ENCODE measurements around the gene DDX1. TPM values are rescaled to one million over a fixed set of nuclear protein-coding genes. Genes with fewer than 3 reads are reported as not detected.

The DDX1 gene
- total RNA-seq, 1 experiment from 2014 or later, result 37.5 TPM

DNA sequence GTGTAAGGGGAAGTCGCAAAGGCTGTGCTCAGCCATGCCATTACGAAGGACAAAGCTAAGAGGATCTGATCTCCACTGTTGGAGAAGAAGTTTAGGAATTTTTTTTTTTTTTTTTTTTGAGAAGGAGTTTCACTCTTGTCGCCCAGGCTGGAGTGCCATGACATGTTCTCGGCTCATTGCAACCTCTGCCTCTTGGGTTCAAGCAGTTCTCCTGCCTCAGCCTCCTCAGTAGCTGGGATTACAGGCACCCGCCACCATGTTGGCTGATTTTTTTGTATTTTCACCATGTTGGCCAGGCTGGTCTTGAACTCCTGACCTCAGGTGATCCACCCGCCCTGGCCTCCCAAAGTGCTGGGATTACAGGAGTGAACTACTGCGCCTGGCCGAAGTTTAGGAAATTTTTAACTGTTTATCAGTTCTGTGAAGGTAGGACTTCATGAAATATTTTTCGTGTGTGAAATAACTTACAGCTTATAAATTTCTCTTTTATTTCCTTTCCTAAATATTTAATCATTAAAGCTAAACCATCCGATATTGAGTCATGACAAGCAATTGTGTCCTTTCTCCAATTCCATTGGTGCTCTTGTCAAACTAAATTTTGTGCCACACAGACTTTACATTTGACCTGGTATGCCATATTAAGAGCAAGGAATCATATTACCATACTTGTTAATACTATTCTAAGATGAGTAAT, 22.2 kb downstream of the DDX1 start:
- Histone ChIP-seq H3K79me2 (ENCODE audit: low read length) (no peaks in the 10 kb centered on the region), H3K9ac (ENCODE audit: low read length) (no peak overlapping the region), H2AFZ (ENCODE audit: low read length) (no peak overlapping the region), H3K9me2 (replicated peaks; ENCODE audit: insufficient read depth, low read length) (no peaks in the 10 kb centered on the region), H3K4me3 (ENCODE audit: low read length) (no peak overlapping the region), H4K20me1 (ENCODE audit: insufficient read depth, low read depth, low read length) (no peaks in the 10 kb centered on the region), H3K4me1 (ENCODE audit: low read length) (no peaks in the 10 kb centered on the region), H3K27me3 (ENCODE audit: low read length) (no peaks in the 10 kb centered on the region), H3K4me2 (ENCODE audit: low read depth, low read length, poor library complexity, severe bottlenecking) (no peak overlapping the region), H3K9me3 (ENCODE audit: low read length) (no peaks in the 10 kb centered on the region), H3K27ac (ENCODE audit: low read length) (no peak overlapping the region), H3K36me3 (ENCODE audit: insufficient read depth, low read length) (peaks cover 10% of the 10 kb centered on the region; the same call in 1 of the 2 replicates)
- no peak for DNase-seq

DNA sequence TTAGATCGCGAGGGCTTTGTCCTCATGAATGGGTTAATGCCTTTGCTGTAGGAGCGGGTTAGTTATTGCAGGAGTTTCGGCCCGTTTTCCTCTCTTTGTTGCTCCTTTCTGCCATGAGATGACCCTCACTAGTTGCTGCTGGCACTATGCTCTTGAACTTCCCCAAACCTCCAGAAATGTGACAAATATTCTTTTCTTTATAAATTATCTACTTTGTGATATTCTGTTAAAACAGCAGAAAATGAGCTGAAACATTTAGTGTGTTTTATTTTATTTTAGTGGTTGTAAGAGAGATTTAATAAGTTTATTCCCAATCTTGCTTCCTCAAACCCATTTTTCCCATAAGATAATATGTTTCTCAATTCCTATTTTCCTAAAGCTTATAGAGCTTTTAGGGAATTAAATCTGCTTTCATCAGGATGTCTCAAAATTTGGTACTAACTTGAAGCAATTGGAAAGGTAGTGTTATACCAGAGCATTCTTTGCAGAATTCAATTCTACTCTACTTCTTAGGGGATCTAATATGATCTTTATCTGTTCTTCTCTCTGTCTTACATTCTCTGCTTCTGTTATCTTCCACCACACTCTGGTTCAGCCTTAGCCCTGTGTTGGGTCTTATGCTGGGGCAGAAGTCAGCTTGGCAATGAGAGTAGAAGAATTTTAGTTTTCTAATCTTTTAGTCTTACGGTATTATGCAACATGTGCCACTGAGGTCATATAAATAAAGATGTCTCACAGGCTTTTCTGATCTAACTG, 23.1 kb downstream of the DDX1 start:
- Histone ChIP-seq H3K9me3 (ENCODE audit: low read length) (no peaks in the 10 kb centered on the region), H3K79me2 (ENCODE audit: low read length) (no peaks in the 10 kb centered on the region), H3K9ac (ENCODE audit: low read length) (no peak overlapping the region), H3K9me2 (replicated peaks; ENCODE audit: insufficient read depth, low read length) (no peaks in the 10 kb centered on the region), H3K4me3 (ENCODE audit: low read length) (no peak overlapping the region), H4K20me1 (ENCODE audit: insufficient read depth, low read depth, low read length) (no peaks in the 10 kb centered on the region), H3K4me2 (ENCODE audit: low read depth, low read length, poor library complexity, severe bottlenecking) (no peak overlapping the region), H3K36me3 (ENCODE audit: insufficient read depth, low read length) (peaks cover 11% of the 10 kb centered on the region; the same call in 1 of the 2 replicates), H3K4me1 (ENCODE audit: low read length) (no peaks in the 10 kb centered on the region), H2AFZ (ENCODE audit: low read length) (no peak overlapping the region), H3K27ac (ENCODE audit: low read length) (no peak overlapping the region), H3K27me3 (ENCODE audit: low read length) (no peaks in the 10 kb centered on the region)
- no peak for DNase-seq

DNA sequence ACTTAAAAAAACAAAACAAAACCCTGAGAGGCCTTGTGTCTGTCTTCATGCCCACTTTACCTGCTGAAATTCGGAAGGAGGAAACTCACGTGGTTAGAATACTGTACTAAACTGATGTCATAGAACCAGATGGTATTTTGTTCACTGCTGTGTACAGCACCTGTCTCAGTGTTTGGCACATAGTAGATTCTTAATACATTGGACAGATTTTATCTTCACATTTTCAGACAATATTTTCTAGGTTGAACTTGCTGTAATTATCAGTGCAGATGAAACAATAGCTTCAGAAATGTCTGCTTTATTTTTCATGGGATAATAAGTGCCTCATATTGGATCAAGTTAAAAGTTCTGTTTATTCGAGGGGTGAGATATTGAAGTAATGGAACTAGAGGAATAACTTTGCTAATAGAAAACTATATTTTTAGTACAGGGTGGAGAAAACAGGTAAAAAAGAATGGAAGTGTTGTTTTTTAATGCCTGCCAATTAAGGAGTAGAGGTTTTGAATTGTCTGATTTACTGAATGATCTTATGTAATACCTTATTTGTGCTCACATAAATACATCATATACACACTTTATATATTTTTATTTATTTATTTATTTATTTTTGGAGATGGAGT, 23.7 kb downstream of the DDX1 start:
- peaks cover 9% of the 10 kb centered on the region; the same call in 1 of the 2 replicates for H3K36me3 ChIP-seq (ENCODE audit: insufficient read depth, low read length)
- no peaks in the 10 kb centered on the region for H3K27me3 ChIP-seq (ENCODE audit: low read length)
- H3K4me2 ChIP-seq (ENCODE audit: low read depth, low read length, poor library complexity, severe bottlenecking), result no peak overlapping the region
- H3K9me3 ChIP-seq (ENCODE audit: low read length), result no peaks in the 10 kb centered on the region
- H3K9ac ChIP-seq (ENCODE audit: low read length), result no peak overlapping the region
- no peaks in the 10 kb centered on the region for H4K20me1 ChIP-seq (ENCODE audit: insufficient read depth, low read depth, low read length)
- no peak overlapping the region for H3K4me3 ChIP-seq (ENCODE audit: low read length)
- no peak overlapping the region for H2AFZ ChIP-seq (ENCODE audit: low read length)
- no peak overlapping the region for H3K27ac ChIP-seq (ENCODE audit: low read length)
- no peaks in the 10 kb centered on the region for H3K79me2 ChIP-seq (ENCODE audit: low read length)
- no peak for DNase-seq
- H3K9me2 ChIP-seq (replicated peaks; ENCODE audit: insufficient read depth, low read length), result no peaks in the 10 kb centered on the region
- H3K4me1 ChIP-seq (ENCODE audit: low read length), result no peaks in the 10 kb centered on the region

DNA sequence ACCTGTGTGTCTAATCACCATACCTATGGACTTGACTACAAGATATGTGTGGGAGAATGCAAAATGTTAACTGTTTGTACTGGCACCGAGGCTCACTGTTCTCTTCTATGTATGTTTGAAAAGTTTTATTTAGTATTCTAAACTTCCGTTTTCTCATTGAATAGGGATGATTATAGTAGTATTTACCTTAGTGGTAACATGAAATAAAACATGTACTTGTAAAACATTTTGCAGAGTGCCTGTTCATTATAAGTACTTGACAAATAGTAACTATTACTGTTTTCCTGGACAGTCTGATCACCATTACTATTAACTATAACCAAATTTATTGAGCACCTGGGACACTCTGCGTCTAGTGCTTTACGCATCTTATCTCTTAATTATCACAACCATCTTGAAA, 24.8 kb downstream of the DDX1 start:
- H4K20me1 ChIP-seq (ENCODE audit: insufficient read depth, low read depth, low read length), result no peaks in the 10 kb centered on the region
- H3K4me2 ChIP-seq (ENCODE audit: low read depth, low read length, poor library complexity, severe bottlenecking), result no peak overlapping the region
- no peak for DNase-seq
- no peaks in the 10 kb centered on the region for H3K9me3 ChIP-seq (ENCODE audit: low read length)
- H3K9ac ChIP-seq (ENCODE audit: low read length), result no peak overlapping the region
- no peak overlapping the region for H3K4me3 ChIP-seq (ENCODE audit: low read length)
- no peak overlapping the region for H2AFZ ChIP-seq (ENCODE audit: low read length)
- no peaks in the 10 kb centered on the region for H3K27me3 ChIP-seq (ENCODE audit: low read length)
- H3K4me1 ChIP-seq (ENCODE audit: low read length), result no peaks in the 10 kb centered on the region
- no peaks in the 10 kb centered on the region for H3K79me2 ChIP-seq (ENCODE audit: low read length)
- no peaks in the 10 kb centered on the region for H3K9me2 ChIP-seq (replicated peaks; ENCODE audit: insufficient read depth, low read length)
- H3K27ac ChIP-seq (ENCODE audit: low read length), result no peak overlapping the region
- H3K36me3 ChIP-seq (ENCODE audit: insufficient read depth, low read length), result peaks cover 12% of the 10 kb centered on the region; the same call in 1 of the 2 replicates

DNA sequence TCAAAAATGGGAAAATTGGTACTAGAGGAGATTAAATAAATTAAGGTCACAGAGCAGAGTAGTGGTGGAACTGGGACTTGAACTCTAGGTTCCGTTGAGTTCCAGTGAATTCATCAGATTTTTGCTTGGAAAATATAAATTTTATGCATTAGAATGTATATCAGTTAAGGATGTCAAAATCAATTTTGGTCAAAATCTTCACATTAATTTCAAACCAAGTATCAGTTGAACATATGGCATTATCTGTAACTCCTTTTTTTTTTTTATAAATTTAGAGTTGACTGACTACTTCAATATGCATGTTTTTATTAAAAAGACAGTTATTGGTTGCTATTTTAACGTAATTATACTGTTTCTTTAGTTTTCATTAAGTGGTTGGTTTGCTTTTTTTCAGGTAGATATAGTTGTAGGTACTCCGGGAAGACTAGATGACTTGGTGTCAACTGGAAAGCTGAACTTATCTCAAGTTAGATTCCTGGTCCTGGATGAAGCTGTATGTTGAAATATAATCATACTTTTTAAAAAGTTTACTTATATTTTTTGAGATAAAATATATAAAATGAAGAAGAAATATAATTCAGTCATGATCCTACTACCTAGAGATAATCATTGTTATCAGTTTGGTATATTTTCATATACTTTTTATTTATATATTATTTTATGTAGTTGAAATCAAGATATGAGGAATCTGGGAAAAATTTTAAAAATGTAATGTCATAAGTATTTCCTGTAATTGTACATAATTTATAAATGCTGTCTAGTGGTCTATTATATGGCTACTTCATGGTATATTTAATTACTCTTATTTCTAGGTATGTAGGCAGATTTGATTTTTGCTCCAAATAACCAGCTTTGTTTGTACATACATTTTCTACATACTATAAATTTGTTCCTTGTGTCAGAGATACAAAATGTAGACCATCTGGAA, 25.4 kb downstream of the DDX1 start:
- H3K79me2 ChIP-seq (ENCODE audit: low read length), result no peaks in the 10 kb centered on the region
- no peak overlapping the region for H2AFZ ChIP-seq (ENCODE audit: low read length)
- H4K20me1 ChIP-seq (ENCODE audit: insufficient read depth, low read depth, low read length), result no peaks in the 10 kb centered on the region
- no peaks in the 10 kb centered on the region for H3K9me2 ChIP-seq (replicated peaks; ENCODE audit: insufficient read depth, low read length)
- H3K27ac ChIP-seq (ENCODE audit: low read length), result no peak overlapping the region
- H3K4me2 ChIP-seq (ENCODE audit: low read depth, low read length, poor library complexity, severe bottlenecking), result no peak overlapping the region
- H3K9ac ChIP-seq (ENCODE audit: low read length), result no peak overlapping the region
- H3K9me3 ChIP-seq (ENCODE audit: low read length), result no peaks in the 10 kb centered on the region
- H3K36me3 ChIP-seq (ENCODE audit: insufficient read depth, low read length), result peaks cover 12% of the 10 kb centered on the region; the same call in 1 of the 2 replicates
- H3K4me3 ChIP-seq (ENCODE audit: low read length), result no peak overlapping the region
- no peaks in the 10 kb centered on the region for H3K4me1 ChIP-seq (ENCODE audit: low read length)
- H3K27me3 ChIP-seq (ENCODE audit: low read length), result no peaks in the 10 kb centered on the region
- DNase-seq, result no peak

DNA sequence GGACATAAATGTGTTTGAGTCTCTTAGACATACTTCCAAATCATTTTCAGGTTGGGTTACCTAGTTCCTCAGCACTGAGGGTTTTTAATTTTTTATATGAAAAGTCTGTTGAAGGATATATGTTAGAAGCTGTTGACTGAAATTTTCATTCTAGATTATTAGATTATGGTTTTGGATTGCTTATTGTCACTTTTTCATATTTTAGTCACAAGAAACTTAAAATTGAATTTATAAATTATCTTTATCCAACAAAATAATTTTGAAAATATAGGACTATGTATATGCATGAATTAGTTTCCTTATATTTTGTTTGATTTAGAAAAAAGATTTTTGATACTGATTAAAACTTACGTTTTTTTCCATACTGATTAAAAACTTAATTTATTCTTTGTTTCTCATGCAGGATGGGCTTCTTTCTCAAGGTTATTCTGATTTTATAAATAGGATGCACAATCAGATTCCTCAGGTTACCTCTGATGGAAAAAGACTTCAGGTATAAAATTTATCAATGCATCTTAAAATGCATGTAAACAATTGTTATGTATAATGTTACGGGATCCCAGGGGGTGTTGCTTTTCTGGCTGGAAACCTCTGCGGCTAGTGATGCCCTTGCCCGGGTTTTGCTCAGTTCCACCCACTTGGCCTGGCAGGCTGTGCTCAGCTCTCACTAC, 26.2 kb downstream of the DDX1 start:
- Histone ChIP-seq H4K20me1 (ENCODE audit: insufficient read depth, low read depth, low read length) (no peaks in the 10 kb centered on the region), H3K9ac (ENCODE audit: low read length) (no peak overlapping the region), H3K9me3 (ENCODE audit: low read length) (no peaks in the 10 kb centered on the region), H2AFZ (ENCODE audit: low read length) (no peak overlapping the region), H3K9me2 (replicated peaks; ENCODE audit: insufficient read depth, low read length) (no peaks in the 10 kb centered on the region), H3K36me3 (ENCODE audit: insufficient read depth, low read length) (peaks cover 12% of the 10 kb centered on the region), H3K4me1 (ENCODE audit: low read length) (no peaks in the 10 kb centered on the region), H3K79me2 (ENCODE audit: low read length) (no peaks in the 10 kb centered on the region), H3K27me3 (ENCODE audit: low read length) (no peaks in the 10 kb centered on the region), H3K4me3 (ENCODE audit: low read length) (no peak overlapping the region), H3K4me2 (ENCODE audit: low read depth, low read length, poor library complexity, severe bottlenecking) (no peak overlapping the region), H3K27ac (ENCODE audit: low read length) (no peak overlapping the region)
- no peak for DNase-seq

DNA sequence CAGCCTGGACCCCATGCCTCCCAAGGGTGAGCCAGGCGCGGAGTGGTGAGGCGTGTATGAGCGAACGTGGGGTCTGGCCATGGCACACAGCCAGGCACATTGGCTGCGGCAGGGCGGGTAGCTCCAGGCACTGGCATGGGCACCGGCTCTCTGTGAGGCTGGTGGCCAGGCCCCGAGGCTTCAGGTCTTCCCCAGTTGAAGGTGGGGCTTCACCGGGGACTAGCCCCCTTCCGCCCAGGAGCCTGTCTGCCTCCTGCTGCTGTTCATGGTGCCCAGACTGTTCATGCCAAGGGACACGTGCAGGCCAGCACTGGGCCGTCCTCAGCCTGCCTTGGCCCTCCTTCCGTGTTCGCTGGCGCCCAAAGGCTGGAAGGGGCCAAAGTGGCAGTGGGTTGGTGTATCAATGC, 26.8 kb downstream of the DDX1 start:
- no peaks in the 10 kb centered on the region for H4K20me1 ChIP-seq (ENCODE audit: insufficient read depth, low read depth, low read length)
- no peak overlapping the region for H3K4me2 ChIP-seq (ENCODE audit: low read depth, low read length, poor library complexity, severe bottlenecking)
- H3K9me2 ChIP-seq (replicated peaks; ENCODE audit: insufficient read depth, low read length), result no peaks in the 10 kb centered on the region
- H3K4me1 ChIP-seq (ENCODE audit: low read length), result no peaks in the 10 kb centered on the region
- H3K27me3 ChIP-seq (ENCODE audit: low read length), result no peaks in the 10 kb centered on the region
- H3K27ac ChIP-seq (ENCODE audit: low read length), result no peak overlapping the region
- no peak overlapping the region for H3K4me3 ChIP-seq (ENCODE audit: low read length)
- H3K9ac ChIP-seq (ENCODE audit: low read length), result no peak overlapping the region
- H3K36me3 ChIP-seq (ENCODE audit: insufficient read depth, low read length), result peaks cover 15% of the 10 kb centered on the region
- no peak overlapping the region for H2AFZ ChIP-seq (ENCODE audit: low read length)
- H3K9me3 ChIP-seq (ENCODE audit: low read length), result no peaks in the 10 kb centered on the region
- H3K79me2 ChIP-seq (ENCODE audit: low read length), result no peaks in the 10 kb centered on the region
- no peak for DNase-seq

Measured in Karpas-422 (cell line).